H9 (cell line): ENCODE results near the gene FBN2. TPM values are rescaled to one million over a fixed set of nuclear protein-coding genes. Genes with fewer than 3 reads are reported as not detected.

ENCODE experiments used
- DNase-seq: peaks from one replicate; pipeline ENCODE4 v3.0.0-alpha.2; 2017
- H2AFZ ChIP-seq: one replicate; pipeline ENCODE4 v1.6.1; 2013; ENCODE audit warnings: mild to moderate bottlenecking, low read length, control low read depth, moderate library complexity
- H2AK5ac ChIP-seq: 2 replicates; pipeline ENCODE4 v1.6.1; 2013; ENCODE audit warnings: low read length, control low read depth, mixed read lengths; ENCODE audit not compliant: insufficient read length
- H2BK120ac ChIP-seq: one replicate; pipeline ENCODE4 v1.6.1; 2013; ENCODE audit warnings: low read depth, mild to moderate bottlenecking, low read length, control low read depth, inconsistent platforms; ENCODE audit not compliant: poor library complexity, severe bottlenecking
- H2BK12ac ChIP-seq: 2 replicates; pipeline ENCODE4 v1.6.1; 2013; ENCODE audit warnings: low read length, control low read depth, mixed read lengths, low read depth; ENCODE audit not compliant: insufficient read length
- H2BK15ac ChIP-seq: 2 replicates; pipeline ENCODE4 v1.6.1; 2013; ENCODE audit warnings: low read depth, low read length, control low read depth
- H2BK20ac ChIP-seq: one replicate; pipeline ENCODE4 v1.6.1; 2013; ENCODE audit warnings: low read depth, mild to moderate bottlenecking, low read length, control low read depth, inconsistent platforms; ENCODE audit not compliant: poor library complexity, severe bottlenecking
- H2BK5ac ChIP-seq: 2 replicates; pipeline ENCODE4 v1.6.1; 2013; ENCODE audit warnings: low read length, control low read depth, mixed read lengths; ENCODE audit not compliant: insufficient read length
- H3K14ac ChIP-seq: 2 replicates; pipeline ENCODE4 v1.6.1; 2013; ENCODE audit warnings: low read length, control low read depth; ENCODE audit not compliant: insufficient read depth
- H3K18ac ChIP-seq: 2 replicates; pipeline ENCODE4 v1.6.1; 2013; ENCODE audit warnings: low read depth, mild to moderate bottlenecking, mixed read lengths, low read length, control low read depth; ENCODE audit not compliant: insufficient read length
- H3K23ac ChIP-seq: 2 replicates; pipeline ENCODE4 v1.6.1; 2013; ENCODE audit warnings: low read length, control low read depth, mixed read lengths, low read depth; ENCODE audit not compliant: insufficient read length
- H3K23me2 ChIP-seq: 2 replicates; pipeline ENCODE4 v1.6.1; 2013; ENCODE audit warnings: low read depth, mild to moderate bottlenecking, mixed read lengths, low read length, control low read depth; ENCODE audit not compliant: insufficient read length, poor library complexity, severe bottlenecking
- H3K27ac ChIP-seq: 2 replicates; pipeline ENCODE4 v1.5.1; 2013; ENCODE audit warnings: low read length, control low read depth, mixed read lengths, low read depth; ENCODE audit not compliant: insufficient read length
- H3K27me3 ChIP-seq: 2 replicates; pipeline ENCODE4 v1.6.1; 2013; ENCODE audit warnings: low read length, control low read depth, inconsistent platforms; ENCODE audit not compliant: insufficient read depth
- H3K4ac ChIP-seq: 2 replicates; pipeline ENCODE4 v1.6.1; 2013; ENCODE audit warnings: low read depth, mild to moderate bottlenecking, control low read depth, inconsistent platforms, low read length, moderate library complexity
- H3K4me1 ChIP-seq: 2 replicates; pipeline ENCODE4 v1.6.1; 2013; ENCODE audit warnings: low read length, control low read depth, inconsistent platforms; ENCODE audit not compliant: insufficient read depth
- H3K4me2 ChIP-seq: 2 replicates; pipeline ENCODE4 v1.6.1; 2013; ENCODE audit warnings: low read length, control low read depth, mixed read lengths; ENCODE audit not compliant: insufficient read length, insufficient read depth
- H3K56ac ChIP-seq: 2 replicates; pipeline ENCODE4 v1.6.1; 2013; ENCODE audit warnings: low read depth, mild to moderate bottlenecking, mixed read lengths, low read length, control low read depth; ENCODE audit not compliant: insufficient read length
- H3K79me1 ChIP-seq: 2 replicates; pipeline ENCODE4 v1.6.1; 2013; ENCODE audit warnings: low read depth, mild to moderate bottlenecking, moderate library complexity, low read length, control low read depth, inconsistent platforms; ENCODE audit not compliant: insufficient read depth, poor library complexity, severe bottlenecking
- H3K79me2 ChIP-seq: 2 replicates; pipeline ENCODE4 v1.6.1; 2013; ENCODE audit warnings: low read length, control low read depth, inconsistent platforms; ENCODE audit not compliant: insufficient read depth
- H3K9ac ChIP-seq: 2 replicates; pipeline ENCODE4 v1.6.1; 2013; ENCODE audit warnings: low read length, control low read depth, mixed read lengths; ENCODE audit not compliant: insufficient read length; ENCODE audit errors: extremely low read depth
- H3K9me3 ChIP-seq: one replicate; pipeline ENCODE4 v1.6.1; 2013; ENCODE audit warnings: low read depth, low read length, inconsistent platforms; ENCODE audit not compliant: control insufficient read depth
- H3T11ph ChIP-seq: one replicate; pipeline ENCODE4 v1.6.1; 2013; ENCODE audit warnings: mild to moderate bottlenecking, low read length, control low read depth, inconsistent platforms
- H4K20me1 ChIP-seq: one replicate; pipeline ENCODE4 v1.6.1; 2013; ENCODE audit not compliant: control insufficient read depth, insufficient read length, insufficient read depth
- H4K5ac ChIP-seq: 2 replicates; pipeline ENCODE4 v1.6.1; 2013; ENCODE audit warnings: low read depth, mild to moderate bottlenecking, mixed read lengths, low read length, control low read depth; ENCODE audit not compliant: insufficient read length
- H4K8ac ChIP-seq: replicated peaks from 2 replicates; pipeline ENCODE4 v1.6.1; 2013; ENCODE audit warnings: low read length, control low read depth, mixed read lengths, low read depth; ENCODE audit not compliant: insufficient read length
- H4K91ac ChIP-seq: 2 replicates; pipeline ENCODE4 v1.6.1; 2013; ENCODE audit warnings: low read depth, mild to moderate bottlenecking, moderate library complexity, mixed read lengths, low read length, control low read depth; ENCODE audit not compliant: insufficient read length
- H3K27ac Mint-ChIP-seq, 3 experiments: 2 replicates in 2 of 3; 3 replicates in 1 of 3; pipeline ENCODE4 v1.8.0; 2020 to 2021; ENCODE audit warnings: mixed read lengths in 3 of 3, mild to moderate bottlenecking in 1 of 3, moderate library complexity in 1 of 3
- H3K27me3 Mint-ChIP-seq: 2 replicates; pipeline ENCODE4 v1.8.0; 2021; ENCODE audit warnings: low read depth, mild to moderate bottlenecking, moderate library complexity, mixed read lengths
- H3K36me3 Mint-ChIP-seq, 3 experiments: 2 replicates in 2 of 3; 3 replicates in 1 of 3; pipeline ENCODE4 v1.8.0; 2020 to 2021; ENCODE audit warnings: low read depth in 3 of 3, mixed read lengths in 3 of 3; ENCODE audit not compliant: insufficient read depth in 1 of 3
- H3K4me1 Mint-ChIP-seq, 2 experiments: 2 replicates each; pipeline ENCODE4 v1.8.0; 2020; ENCODE audit warnings: mixed read lengths in 2 of 2
- H3K4me3 Mint-ChIP-seq, 2 experiments: 2 replicates in 1 of 2; 3 replicates in 1 of 2; pipeline ENCODE4 v1.8.0; 2020 to 2021; ENCODE audit warnings: mild to moderate bottlenecking in 2 of 2, mixed read lengths in 2 of 2, moderate library complexity in 1 of 2
- H3K9me3 Mint-ChIP-seq, 2 experiments: 2 replicates in 1 of 2; 3 replicates in 1 of 2; pipeline ENCODE4 v1.8.0; 2020; ENCODE audit warnings: mild to moderate bottlenecking in 2 of 2, mixed read lengths in 2 of 2, moderate library complexity in 1 of 2
- WGBS: extraction: QIAGEN DNeasy Blood & Tissue Kit; methylation state at CpG from one replicate; pipeline ENCODE4 v1.1.7; 2013; ENCODE audit warnings: missing lambda C conversion rate, low lambda C conversion rate, mixed read lengths; ENCODE audit not compliant: insufficient read length; ENCODE audit errors: extremely low coverage; 5-methylcytosine and 5-hydroxymethylcytosine counted together
- total RNA-seq: library from RNA; stranded (reverse); gene quantifications from 2 replicates; pipeline ENCODE4 v1.2.1, GENCODE V29; 2021
- TF ChIP-seq, protein P1 (sequence below): fragments of 200-600 bp; sonication (generic); conservative IDR thresholded peaks from 3 replicates; pipeline ENCODE4 v1.8.0; 2021; ENCODE audit warnings: antibody characterized with exemption, mild to moderate bottlenecking

The FBN2 gene
- total RNA-seq, 1 experiment from 2014 or later, result 8.3 TPM

DNA sequence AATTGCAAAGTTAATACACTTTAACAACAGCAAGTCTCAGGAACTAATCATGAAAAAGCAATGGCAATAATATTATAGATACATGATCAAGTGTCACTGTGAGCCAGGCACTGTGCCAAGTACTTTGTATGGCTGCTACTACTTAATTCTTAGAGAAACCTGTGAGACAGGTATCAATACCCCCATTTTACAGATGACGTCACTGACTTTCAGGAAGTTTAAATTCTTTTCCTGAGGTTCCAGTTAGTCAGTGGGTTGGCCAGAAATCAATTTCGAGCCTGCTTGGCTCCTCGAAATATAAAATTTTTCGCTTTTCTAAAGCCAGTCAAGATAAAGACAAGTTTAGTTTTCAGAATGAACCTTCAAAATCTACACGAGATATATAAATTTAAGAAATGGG is 324.2 kb downstream of the FBN2 start:
- Histone ChIP-seq H2AK5ac (no peak overlapping the region), H4K5ac (no peak overlapping the region), H2BK12ac (no peak overlapping the region), H3K18ac (no peak overlapping the region), H3K79me2 (no peaks in the 10 kb centered on the region), H3K23me2 (no peaks in the 10 kb centered on the region), H2BK120ac (no peak overlapping the region), H4K20me1 (no peaks in the 10 kb centered on the region), H3K14ac (no peak overlapping the region), H3K4ac (no peak overlapping the region), H3K79me1 (no peaks in the 10 kb centered on the region), H3K4me1 (no peaks in the 10 kb centered on the region), H3K27ac (no peak overlapping the region), H4K91ac (no peak overlapping the region), H3K23ac (no peak overlapping the region), H4K8ac (no peak overlapping the region), H3T11ph (no peak overlapping the region), H2BK20ac (no peak overlapping the region), H3K4me2 (no peak overlapping the region), H2BK5ac (no peak overlapping the region), H3K9ac (no peak overlapping the region), H3K9me3 (no peaks in the 10 kb centered on the region), H3K27me3 (no peaks in the 10 kb centered on the region), H2BK15ac (no peak overlapping the region), H2AFZ (no peak overlapping the region), H3K56ac (no peak overlapping the region)
- no peak overlapping the region for H3K4me3 Mint-ChIP-seq
- H3K36me3 Mint-ChIP-seq, result no peaks in the 10 kb centered on the region
- TF ChIP-seq, protein P1, sequence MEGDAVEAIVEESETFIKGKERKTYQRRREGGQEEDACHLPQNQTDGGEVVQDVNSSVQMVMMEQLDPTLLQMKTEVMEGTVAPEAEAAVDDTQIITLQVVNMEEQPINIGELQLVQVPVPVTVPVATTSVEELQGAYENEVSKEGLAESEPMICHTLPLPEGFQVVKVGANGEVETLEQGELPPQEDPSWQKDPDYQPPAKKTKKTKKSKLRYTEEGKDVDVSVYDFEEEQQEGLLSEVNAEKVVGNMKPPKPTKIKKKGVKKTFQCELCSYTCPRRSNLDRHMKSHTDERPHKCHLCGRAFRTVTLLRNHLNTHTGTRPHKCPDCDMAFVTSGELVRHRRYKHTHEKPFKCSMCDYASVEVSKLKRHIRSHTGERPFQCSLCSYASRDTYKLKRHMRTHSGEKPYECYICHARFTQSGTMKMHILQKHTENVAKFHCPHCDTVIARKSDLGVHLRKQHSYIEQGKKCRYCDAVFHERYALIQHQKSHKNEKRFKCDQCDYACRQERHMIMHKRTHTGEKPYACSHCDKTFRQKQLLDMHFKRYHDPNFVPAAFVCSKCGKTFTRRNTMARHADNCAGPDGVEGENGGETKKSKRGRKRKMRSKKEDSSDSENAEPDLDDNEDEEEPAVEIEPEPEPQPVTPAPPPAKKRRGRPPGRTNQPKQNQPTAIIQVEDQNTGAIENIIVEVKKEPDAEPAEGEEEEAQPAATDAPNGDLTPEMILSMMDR, result no peak
- WGBS, result no CpG with 5 or more reads among the region's 5 CpGs
- no peak for DNase-seq
- H3K4me1 Mint-ChIP-seq, result peaks cover 2 to 7% of the 10 kb centered on the region in 2 experiments; a peak in 2 of 4 replicates
- H3K27ac Mint-ChIP-seq, result no peak overlapping the region
- H3K27me3 Mint-ChIP-seq, result no peaks in the 10 kb centered on the region; the same call in 1 of the 2 replicates
- no peaks in the 10 kb centered on the region for H3K9me3 Mint-ChIP-seq
